AG20443 (cell line): ENCODE results near the gene MGAT5B.
A peak's percentile ranks its signal among the peaks of the same experiment; 100 is the strongest.

Source experiments
- DNase-seq: peaks from one replicate; pipeline ENCODE4 v3.0.0; 2012; ENCODE audit warnings: low spot score, mixed read lengths

The MGAT5B gene

GRCh38 chr17:76905836-76906235, 37.6 kb downstream of the MGAT5B start:
- no peak for DNase-seq

GRCh38 chr17:76906463-76906862, 38.3 kb downstream of the MGAT5B start:
- no peak for DNase-seq

GRCh38 chr17:76907352-76907751, 39.1 kb downstream of the MGAT5B start:
- no peak for DNase-seq

GRCh38 chr17:76909971-76910760, 42.0 kb downstream of the MGAT5B start:
- DNase-seq: peak; percentile 78

- DNase-seq: no peak
Measured at GRCh38 chr17:76911299-76912017, 43.3 kb downstream of the MGAT5B start.

GRCh38 chr17:76912421-76913164, 44.4 kb downstream of the MGAT5B start:
- no peak for DNase-seq

GRCh38 chr17:76914937-76915336, 46.7 kb downstream of the MGAT5B start:
- no peak for DNase-seq

- DNase-seq: no peak
Measured at GRCh38 chr17:76915840-76916510, 47.8 kb downstream of the MGAT5B start.

- no peak for DNase-seq
Measured at GRCh38 chr17:76917829-76918228, 49.6 kb downstream of the MGAT5B start.

- DNase-seq: no peak
Measured at GRCh38 chr17:76918811-76919210, 50.6 kb downstream of the MGAT5B start.

- no peak for DNase-seq
Measured at GRCh38 chr17:76920364-76921139, 52.3 kb downstream of the MGAT5B start.

GRCh38 chr17:76921340-76922036, 53.3 kb downstream of the MGAT5B start:
- no peak for DNase-seq

GRCh38 chr17:76922084-76922483, 53.9 kb downstream of the MGAT5B start:
- DNase-seq: no peak

- DNase-seq: no peak
Measured at GRCh38 chr17:76922967-76923366, 54.8 kb downstream of the MGAT5B start.

- no peak for DNase-seq
Measured at GRCh38 chr17:76923491-76923890, 55.3 kb downstream of the MGAT5B start.

GRCh38 chr17:76924345-76925342, 56.4 kb downstream of the MGAT5B start:
- DNase-seq: no peak

GRCh38 chr17:76925441-76925891, 57.3 kb downstream of the MGAT5B start:
- DNase-seq: no peak

- DNase-seq: no peak
Measured at GRCh38 chr17:76926237-76926866, 58.1 kb downstream of the MGAT5B start.

GRCh38 chr17:76927577-76927976, 59.4 kb downstream of the MGAT5B start:
- no peak for DNase-seq
